ENCODE measurements around the gene PLCL1.

Gene PLCL1

DNA sequence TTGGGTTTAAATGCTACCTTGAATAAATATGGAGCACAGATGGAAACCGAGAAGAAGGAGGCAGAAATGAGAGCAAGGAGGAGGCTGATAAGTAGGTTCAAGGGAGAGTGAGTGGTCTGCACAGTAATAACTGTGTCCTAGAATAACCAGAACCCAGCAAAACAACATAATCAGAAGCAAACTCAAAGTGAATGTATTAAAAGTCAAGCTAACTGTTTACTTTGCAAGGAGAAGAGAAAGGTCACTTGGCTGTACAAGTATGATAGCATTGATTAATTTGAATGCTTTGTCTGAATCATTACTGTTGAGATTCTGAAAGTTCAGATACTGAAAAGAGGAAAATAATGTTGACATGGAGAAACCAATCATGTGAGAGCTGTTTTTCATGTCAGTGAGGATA, 258.8 kb downstream of the PLCL1 start:
- no peak overlapping the region for H3K27ac Mint-ChIP-seq
- no peaks in the 10 kb centered on the region for H3K36me3 Mint-ChIP-seq (ENCODE audit: low read depth)
- no peaks in the 10 kb centered on the region for H3K27me3 Mint-ChIP-seq
- H3K9me3 Mint-ChIP-seq = no peaks in the 10 kb centered on the region
- intact Hi-C loops (cut with micrococcal nuclease) = no loop called here
- no peak overlapping the region for H3K4me3 Mint-ChIP-seq
- peaks cover 8% of the 10 kb centered on the region for H3K4me1 Mint-ChIP-seq (ENCODE audit: low read depth)

DNA sequence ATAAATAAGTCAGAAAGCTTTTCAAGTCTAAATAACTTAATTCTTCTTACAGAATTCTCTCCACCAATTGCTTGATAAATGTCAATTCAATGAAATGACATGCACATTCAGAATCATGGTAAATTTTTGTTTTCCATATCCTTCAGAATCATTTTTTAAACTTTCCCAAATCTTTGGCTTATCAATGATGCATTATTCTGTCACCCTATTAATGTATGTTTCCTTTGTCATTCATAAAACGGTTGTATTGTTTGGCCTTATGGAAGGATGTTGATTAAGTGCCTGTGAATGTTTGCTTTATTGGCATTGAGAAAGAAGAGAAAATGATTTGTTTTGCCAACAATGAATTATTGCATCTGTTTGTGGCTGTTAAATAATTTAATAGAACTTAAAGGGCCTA, 260.9 kb downstream of the PLCL1 start:
- Mint-ChIP-seq H3K27ac (no peak overlapping the region), H3K4me1 (ENCODE audit: low read depth) (peaks cover 8% of the 10 kb centered on the region), H3K9me3 (no peaks in the 10 kb centered on the region), H3K27me3 (no peaks in the 10 kb centered on the region), H3K4me3 (no peak overlapping the region), H3K36me3 (ENCODE audit: low read depth) (no peaks in the 10 kb centered on the region)
- intact Hi-C loops (cut with micrococcal nuclease) = no loop called here

DNA sequence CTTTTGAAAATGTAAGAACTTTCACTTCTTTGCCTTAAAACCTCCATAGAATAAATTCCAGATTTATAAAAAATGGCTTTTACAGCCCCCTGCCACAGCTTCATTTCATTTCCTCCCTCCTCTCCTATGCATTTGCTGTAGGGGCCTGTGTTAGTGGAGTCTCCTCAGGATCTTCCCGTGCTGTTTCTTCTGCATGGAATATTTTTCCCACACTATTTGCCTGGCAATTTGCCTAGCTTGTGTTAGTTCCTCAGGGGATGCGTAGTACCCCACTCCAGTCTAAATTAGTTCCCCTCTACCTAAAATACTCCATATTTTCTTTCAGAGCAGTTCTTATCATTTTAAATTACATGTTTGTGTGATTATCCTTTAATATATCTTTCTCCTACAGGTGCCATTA, 262.2 kb downstream of the PLCL1 start:
- H3K9me3 Mint-ChIP-seq = no peaks in the 10 kb centered on the region
- intact Hi-C loops (cut with micrococcal nuclease) = no loop called here
- H3K36me3 Mint-ChIP-seq (ENCODE audit: low read depth) = no peaks in the 10 kb centered on the region
- H3K4me3 Mint-ChIP-seq = no peak overlapping the region
- H3K27ac Mint-ChIP-seq = no peak overlapping the region
- H3K27me3 Mint-ChIP-seq = no peaks in the 10 kb centered on the region
- peaks cover 8% of the 10 kb centered on the region for H3K4me1 Mint-ChIP-seq (ENCODE audit: low read depth)

- Mint-ChIP-seq H3K36me3 (ENCODE audit: low read depth) (no peaks in the 10 kb centered on the region), H3K9me3 (no peaks in the 10 kb centered on the region), H3K27me3 (no peaks in the 10 kb centered on the region), H3K4me1 (ENCODE audit: low read depth) (no peaks in the 10 kb centered on the region), H3K4me3 (no peak overlapping the region), H3K27ac (no peak overlapping the region)
- intact Hi-C loops (cut with micrococcal nuclease) = no loop called here
These were observed 268.3 kb downstream of the PLCL1 start for GRCh38 chr2:198072655-198073054.

DNA sequence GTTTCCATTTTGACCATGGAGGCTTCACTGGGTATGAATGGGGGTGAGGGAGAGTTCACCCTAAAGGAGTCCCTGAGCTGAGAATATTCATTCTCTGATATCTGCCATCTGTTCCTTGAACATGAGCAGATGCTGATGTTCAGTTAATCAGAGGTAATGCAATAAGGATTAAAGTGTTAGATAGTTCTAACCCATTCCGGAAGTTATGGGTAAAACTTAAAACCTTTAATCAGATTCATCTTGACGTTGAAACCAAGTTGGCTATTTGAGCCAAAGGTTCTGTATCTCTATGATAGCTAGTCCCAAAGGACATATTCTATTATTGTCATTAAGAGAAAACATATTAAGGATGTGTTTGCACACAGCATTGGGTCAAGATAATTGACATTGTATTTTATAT, 268.9 kb downstream of the PLCL1 start:
- H3K4me1 Mint-ChIP-seq (ENCODE audit: low read depth) = no peaks in the 10 kb centered on the region
- no peak overlapping the region for H3K27ac Mint-ChIP-seq
- no peaks in the 10 kb centered on the region for H3K9me3 Mint-ChIP-seq
- H3K4me3 Mint-ChIP-seq = no peak overlapping the region
- intact Hi-C loops (cut with micrococcal nuclease) = no loop called here
- H3K27me3 Mint-ChIP-seq = no peaks in the 10 kb centered on the region
- no peaks in the 10 kb centered on the region for H3K36me3 Mint-ChIP-seq (ENCODE audit: low read depth)

GRCh38 chr2:198077477-198077876, 273.1 kb downstream of the PLCL1 start:
- peaks cover 3% of the 10 kb centered on the region for H3K27me3 Mint-ChIP-seq
- intact Hi-C loops (cut with micrococcal nuclease) = no loop called here
- no peaks in the 10 kb centered on the region for H3K36me3 Mint-ChIP-seq (ENCODE audit: low read depth)
- no peak overlapping the region for H3K4me3 Mint-ChIP-seq
- no peaks in the 10 kb centered on the region for H3K9me3 Mint-ChIP-seq
- no peak overlapping the region for H3K27ac Mint-ChIP-seq
- no peaks in the 10 kb centered on the region for H3K4me1 Mint-ChIP-seq (ENCODE audit: low read depth)

DNA sequence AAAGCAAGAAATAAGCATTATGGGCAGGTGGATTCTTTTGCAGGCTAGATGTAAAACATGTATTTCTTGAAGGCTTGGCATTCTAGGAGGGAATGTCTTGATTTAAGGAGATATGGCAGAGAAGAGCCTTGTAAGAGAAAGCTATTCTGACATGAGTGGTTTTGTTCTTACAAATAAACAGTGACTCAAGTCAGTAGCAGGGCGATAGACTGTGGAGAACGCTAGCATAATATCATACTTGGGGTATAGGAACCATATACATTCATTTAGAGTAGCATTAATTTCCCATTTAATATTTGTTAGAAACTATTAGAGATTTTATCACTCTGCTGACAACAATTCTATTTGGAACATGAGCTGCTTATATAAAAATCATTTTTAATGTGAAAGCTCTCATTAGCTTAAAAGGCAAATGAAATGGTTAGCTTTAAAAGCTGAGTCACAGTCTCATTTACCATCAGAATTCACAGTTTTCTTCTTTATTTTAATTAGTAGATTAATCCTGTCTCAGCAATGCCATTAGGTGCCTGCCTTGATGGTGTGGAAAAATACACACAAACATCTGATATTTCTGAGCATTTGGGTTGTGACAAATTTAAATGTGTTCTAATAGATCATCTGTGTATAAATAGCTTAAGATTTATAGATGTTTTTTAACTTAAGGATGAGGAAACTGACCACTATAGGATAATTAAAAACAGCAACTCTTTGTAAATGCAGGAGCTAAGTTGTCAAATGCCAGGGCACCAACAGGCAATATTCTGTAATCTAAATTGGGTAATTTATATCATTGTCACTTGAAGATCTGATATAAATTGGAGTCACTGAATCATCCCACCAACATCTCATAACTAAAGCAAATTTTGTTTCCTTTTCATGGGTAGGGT, 276.7 kb downstream of the PLCL1 start:
- Mint-ChIP-seq H3K36me3 (ENCODE audit: low read depth) (peaks cover 8% of the 10 kb centered on the region), H3K27ac (no peak overlapping the region), H3K9me3 (peaks cover 23% of the 10 kb centered on the region), H3K4me3 (no peak overlapping the region), H3K4me1 (ENCODE audit: low read depth) (no peaks in the 10 kb centered on the region), H3K27me3 (peaks cover 3% of the 10 kb centered on the region)
- intact Hi-C loops (cut with micrococcal nuclease) = no loop called here

DNA sequence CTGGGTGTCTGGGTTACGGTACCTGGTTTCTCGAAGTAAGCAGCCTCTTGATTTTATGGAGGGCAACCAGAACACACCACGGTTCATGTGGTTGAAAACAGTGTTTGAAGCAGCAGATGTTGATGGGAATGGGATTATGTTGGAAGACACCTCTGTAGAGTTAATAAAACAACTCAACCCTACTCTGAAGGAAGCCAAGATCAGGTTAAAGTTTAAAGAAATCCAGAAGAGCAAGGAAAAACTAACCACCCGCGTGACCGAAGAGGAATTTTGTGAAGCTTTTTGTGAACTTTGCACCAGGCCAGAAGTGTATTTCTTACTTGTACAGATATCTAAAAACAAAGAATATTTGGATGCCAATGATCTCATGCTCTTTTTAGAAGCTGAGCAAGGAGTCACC, 279.8 kb downstream of the PLCL1 start:
- H3K9me3 Mint-ChIP-seq = peaks cover 23% of the 10 kb centered on the region
- H3K27ac Mint-ChIP-seq = no peak overlapping the region
- intact Hi-C loops (cut with micrococcal nuclease) = no loop called here
- H3K27me3 Mint-ChIP-seq = peaks cover 3% of the 10 kb centered on the region
- H3K4me3 Mint-ChIP-seq = no peak overlapping the region
- H3K4me1 Mint-ChIP-seq (ENCODE audit: low read depth) = no peaks in the 10 kb centered on the region
- peaks cover 14% of the 10 kb centered on the region for H3K36me3 Mint-ChIP-seq (ENCODE audit: low read depth)

- H3K27ac Mint-ChIP-seq = no peak overlapping the region
- no peaks in the 10 kb centered on the region for H3K36me3 Mint-ChIP-seq (ENCODE audit: low read depth)
- peaks cover 1% of the 10 kb centered on the region for H3K27me3 Mint-ChIP-seq
- peaks cover 31% of the 10 kb centered on the region for H3K4me1 Mint-ChIP-seq (ENCODE audit: low read depth)
- intact Hi-C loops (cut with micrococcal nuclease) = no loop called here
- no peaks in the 10 kb centered on the region for H3K9me3 Mint-ChIP-seq
- H3K4me3 Mint-ChIP-seq = no peak overlapping the region
These were observed 291.6 kb downstream of the PLCL1 start for GRCh38 chr2:198096002-198096401.

GRCh38 chr2:198096965-198097364, 292.6 kb downstream of the PLCL1 start:
- peaks cover 1% of the 10 kb centered on the region for H3K27me3 Mint-ChIP-seq
- peaks cover 32% of the 10 kb centered on the region for H3K4me1 Mint-ChIP-seq (ENCODE audit: low read depth)
- no peaks in the 10 kb centered on the region for H3K9me3 Mint-ChIP-seq
- no peak overlapping the region for H3K4me3 Mint-ChIP-seq
- H3K27ac Mint-ChIP-seq = no peak overlapping the region
- intact Hi-C loops (cut with micrococcal nuclease) = no loop called here
- H3K36me3 Mint-ChIP-seq (ENCODE audit: low read depth) = peaks cover 3% of the 10 kb centered on the region

DNA sequence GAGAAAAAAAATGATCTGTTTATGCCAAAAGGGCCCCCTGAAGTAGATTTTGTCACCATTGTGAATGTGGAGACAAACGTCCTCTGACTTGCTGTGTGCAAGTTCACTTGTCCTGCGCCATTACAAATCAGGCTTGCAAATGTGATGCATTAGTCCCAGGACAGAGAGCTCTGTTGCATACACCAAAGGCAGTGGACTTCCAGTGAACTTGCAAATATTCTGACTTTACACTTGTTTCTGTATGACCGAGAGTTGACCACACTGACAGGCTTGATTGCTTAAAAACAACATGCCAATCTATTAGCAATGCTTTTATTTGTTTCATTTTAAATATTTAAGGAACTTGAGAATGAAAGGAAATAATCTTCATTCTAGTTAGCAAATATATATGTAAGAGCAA, 293.2 kb downstream of the PLCL1 start:
- no peak overlapping the region for H3K27ac Mint-ChIP-seq
- no peaks in the 10 kb centered on the region for H3K9me3 Mint-ChIP-seq
- H3K27me3 Mint-ChIP-seq = no peaks in the 10 kb centered on the region
- peaks cover 10% of the 10 kb centered on the region for H3K36me3 Mint-ChIP-seq (ENCODE audit: low read depth)
- no peak overlapping the region for H3K4me3 Mint-ChIP-seq
- peaks cover 32% of the 10 kb centered on the region for H3K4me1 Mint-ChIP-seq (ENCODE audit: low read depth)
- intact Hi-C loops (cut with micrococcal nuclease) = no loop called here

DNA sequence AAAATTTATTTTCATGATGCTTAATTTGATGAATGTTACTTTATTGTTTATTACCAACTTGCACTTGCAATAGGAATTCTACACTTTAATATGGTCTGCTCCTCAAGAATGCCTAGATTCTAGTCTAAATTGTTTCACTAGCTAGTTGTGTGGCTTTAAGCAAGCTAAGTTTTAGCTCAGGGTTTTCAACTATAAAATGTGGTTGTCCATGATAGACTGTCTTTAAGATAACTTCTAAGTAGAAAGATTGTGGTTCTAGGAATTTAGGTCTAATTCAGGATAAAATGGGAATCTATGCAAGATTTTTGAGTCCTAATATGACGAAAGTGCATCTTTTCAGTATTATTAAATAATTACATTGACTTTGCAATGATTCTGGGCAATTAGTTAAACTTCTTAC, 294.0 kb downstream of the PLCL1 start:
- Mint-ChIP-seq H3K4me1 (ENCODE audit: low read depth) (peaks cover 32% of the 10 kb centered on the region), H3K4me3 (no peak overlapping the region), H3K27ac (no peak overlapping the region), H3K27me3 (no peaks in the 10 kb centered on the region), H3K36me3 (ENCODE audit: low read depth) (peaks cover 11% of the 10 kb centered on the region), H3K9me3 (no peaks in the 10 kb centered on the region)
- intact Hi-C loops (cut with micrococcal nuclease) = no loop called here

DNA sequence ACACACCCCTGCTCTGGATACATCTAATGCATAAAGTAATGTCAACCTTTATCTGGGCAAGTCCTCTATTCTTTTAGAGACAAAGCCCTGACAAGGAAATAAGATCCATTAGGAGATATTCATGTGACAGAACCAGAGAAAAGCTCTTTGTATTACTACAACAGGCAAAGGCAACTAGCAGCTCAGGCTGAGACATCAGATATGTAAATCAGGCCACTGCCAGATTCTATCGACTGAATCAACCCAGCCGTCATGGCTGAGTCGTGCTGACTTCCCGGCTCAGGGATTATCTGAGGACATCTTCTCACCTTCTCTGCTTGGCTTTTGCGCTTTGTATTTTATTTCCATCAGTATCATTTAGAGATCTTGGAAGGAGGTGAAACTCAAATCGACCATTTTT, 294.5 kb downstream of the PLCL1 start:
- Mint-ChIP-seq H3K36me3 (ENCODE audit: low read depth) (peaks cover 11% of the 10 kb centered on the region), H3K9me3 (no peaks in the 10 kb centered on the region), H3K27ac (no peak overlapping the region), H3K4me1 (ENCODE audit: low read depth) (peaks cover 32% of the 10 kb centered on the region), H3K27me3 (no peaks in the 10 kb centered on the region), H3K4me3 (no peak overlapping the region)
- intact Hi-C loops (cut with micrococcal nuclease) = no loop called here

- H3K9me3 Mint-ChIP-seq = no peaks in the 10 kb centered on the region
- H3K27ac Mint-ChIP-seq = peak overlapping the region; percentile 77
- H3K27me3 Mint-ChIP-seq = no peaks in the 10 kb centered on the region
- peaks cover 41% of the 10 kb centered on the region for H3K4me1 Mint-ChIP-seq (ENCODE audit: low read depth)
- peaks cover 14% of the 10 kb centered on the region for H3K36me3 Mint-ChIP-seq (ENCODE audit: low read depth)
- intact Hi-C loops (cut with micrococcal nuclease) = no loop called here
- no peak overlapping the region for H3K4me3 Mint-ChIP-seq
These were observed 296.0 kb downstream of the PLCL1 start for GRCh38 chr2:198100346-198100745.

DNA sequence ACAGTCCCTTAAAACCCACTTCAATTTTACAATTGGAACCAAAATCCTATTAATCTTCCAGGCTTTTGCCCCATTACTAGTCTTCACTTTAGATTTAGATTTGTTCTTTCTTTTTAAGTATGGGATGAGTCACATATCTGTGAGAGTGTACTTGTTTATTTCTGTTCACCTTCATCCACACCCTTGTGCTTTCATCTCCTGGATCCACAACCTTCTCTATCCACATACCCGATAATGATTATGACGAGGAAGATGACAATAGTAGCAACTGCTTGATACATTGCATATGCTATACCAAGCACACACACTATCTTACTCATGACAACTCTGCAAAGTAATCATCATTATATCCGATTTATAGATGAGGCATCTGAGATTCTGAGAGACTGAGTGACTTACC, 297.3 kb downstream of the PLCL1 start:
- Mint-ChIP-seq H3K9me3 (no peaks in the 10 kb centered on the region), H3K36me3 (ENCODE audit: low read depth) (peaks cover 16% of the 10 kb centered on the region), H3K4me3 (no peak overlapping the region), H3K27me3 (no peaks in the 10 kb centered on the region), H3K27ac (no peak overlapping the region), H3K4me1 (ENCODE audit: low read depth) (peaks cover 51% of the 10 kb centered on the region)
- intact Hi-C loops (cut with micrococcal nuclease) = no loop called here

All from dendritic cell treated with granulocyte-macrophage colony-stimulating factor and Interleukin-4, amounts not matched to agents 40 ng/mL and 50 ng/mL, for 4 days (primary cell).